ENCODE results near the gene SCN8A. TPM values are rescaled to one million over a fixed set of nuclear protein-coding genes. Genes with fewer than 3 reads are reported as not detected.
A peak's percentile ranks its signal among the peaks of the same experiment; 100 is the strongest.

Gene SCN8A
- total and polyA plus RNA-seq, 4 donors, result 0.06 to 0.77 (median 0.26) TPM

DNA sequence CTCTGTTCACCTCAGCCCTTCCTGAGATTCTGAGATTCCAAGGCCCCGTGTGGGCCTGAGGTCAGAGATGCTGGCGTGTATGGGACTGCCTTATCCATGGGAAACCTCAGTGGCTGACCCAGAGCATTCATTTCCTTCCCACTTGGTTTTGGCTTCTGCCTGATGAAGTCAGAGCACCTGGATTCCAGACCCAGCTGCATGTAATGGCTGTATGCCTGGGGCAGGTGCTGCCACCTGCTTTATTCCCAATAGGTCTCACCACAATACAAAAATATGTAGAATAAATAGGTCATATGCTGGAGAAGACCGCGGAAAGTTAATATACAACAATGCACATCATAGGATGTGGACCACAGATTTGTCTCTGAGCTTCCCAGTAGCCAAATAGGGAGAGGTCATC lies 231.9 kb downstream of the SCN8A start:
- Histone ChIP-seq H3K27me3 (ENCODE audit: control insufficient read depth in 3 of 3, insufficient read depth in 3 of 3, low read length in 2 of 3) (no peaks in the 10 kb centered on the region), H3K36me3 (ENCODE audit: control insufficient read depth in 4 of 4, insufficient read depth in 4 of 4, low read length in 4 of 4) (peaks cover 0 to 2% (median 0%) of the 10 kb centered on the region in 4 donors), H3K4me3 (no peak overlapping the region), H3K4me1 (ENCODE audit: control insufficient read depth in 5 of 5, insufficient read depth in 5 of 5, low read length in 5 of 5) (peaks cover 0 to 11% (median 0%) of the 10 kb centered on the region in 5 donors), H3K27ac (ENCODE audit: low read depth in 1 of 2, low read length in 1 of 2) (no peak overlapping the region), H3K9me3 (ENCODE audit: control insufficient read depth in 4 of 4, insufficient read depth in 3 of 4, low read length in 3 of 4) (no peaks in the 10 kb centered on the region), H3K9ac (ENCODE audit: insufficient read depth in 1 of 2, low read length in 2 of 2) (no peak overlapping the region)
- 92 to 94% methylated on average over 4 of the region's 4 CpGs for WGBS, 2 donors
- TF ChIP-seq, protein P1, sequence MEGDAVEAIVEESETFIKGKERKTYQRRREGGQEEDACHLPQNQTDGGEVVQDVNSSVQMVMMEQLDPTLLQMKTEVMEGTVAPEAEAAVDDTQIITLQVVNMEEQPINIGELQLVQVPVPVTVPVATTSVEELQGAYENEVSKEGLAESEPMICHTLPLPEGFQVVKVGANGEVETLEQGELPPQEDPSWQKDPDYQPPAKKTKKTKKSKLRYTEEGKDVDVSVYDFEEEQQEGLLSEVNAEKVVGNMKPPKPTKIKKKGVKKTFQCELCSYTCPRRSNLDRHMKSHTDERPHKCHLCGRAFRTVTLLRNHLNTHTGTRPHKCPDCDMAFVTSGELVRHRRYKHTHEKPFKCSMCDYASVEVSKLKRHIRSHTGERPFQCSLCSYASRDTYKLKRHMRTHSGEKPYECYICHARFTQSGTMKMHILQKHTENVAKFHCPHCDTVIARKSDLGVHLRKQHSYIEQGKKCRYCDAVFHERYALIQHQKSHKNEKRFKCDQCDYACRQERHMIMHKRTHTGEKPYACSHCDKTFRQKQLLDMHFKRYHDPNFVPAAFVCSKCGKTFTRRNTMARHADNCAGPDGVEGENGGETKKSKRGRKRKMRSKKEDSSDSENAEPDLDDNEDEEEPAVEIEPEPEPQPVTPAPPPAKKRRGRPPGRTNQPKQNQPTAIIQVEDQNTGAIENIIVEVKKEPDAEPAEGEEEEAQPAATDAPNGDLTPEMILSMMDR (IDR thresholded peaks at IDR 0.05; ENCODE audit: control extremely low read depth, extremely low read depth), result no peak
- no peak for ATAC-seq (ENCODE audit: insufficient read depth, low FRiP score)
- DNase-seq, result no peak

GRCh38 chr12:51823875-51824565 lies 233.0 kb downstream of the SCN8A start:
- ATAC-seq (ENCODE audit: insufficient read depth, low FRiP score) (no peak), DNase-seq (peak in 2 of 3 donors; percentile 75 to 80)
- TF ChIP-seq, protein P1 (IDR thresholded peaks at IDR 0.05; ENCODE audit: control extremely low read depth, extremely low read depth), result peak; percentile 33
- WGBS, 2 donors, result 22 to 26% methylated on average over 6 of the region's 6 CpGs
- Histone ChIP-seq H3K9ac (ENCODE audit: insufficient read depth in 1 of 2, low read length in 2 of 2) (no peak overlapping the region), H3K27me3 (ENCODE audit: control insufficient read depth in 3 of 3, insufficient read depth in 3 of 3, low read length in 2 of 3) (no peaks in the 10 kb centered on the region), H3K36me3 (ENCODE audit: control insufficient read depth in 4 of 4, insufficient read depth in 4 of 4, low read length in 4 of 4) (peaks cover 0 to 2% (median 0%) of the 10 kb centered on the region in 4 donors), H3K27ac (ENCODE audit: low read depth in 1 of 2, low read length in 1 of 2) (no peak overlapping the region), H3K4me3 (no peak overlapping the region), H3K9me3 (ENCODE audit: control insufficient read depth in 4 of 4, insufficient read depth in 3 of 4, low read length in 3 of 4) (no peaks in the 10 kb centered on the region), H3K4me1 (ENCODE audit: control insufficient read depth in 5 of 5, insufficient read depth in 5 of 5, low read length in 5 of 5) (peaks cover 0 to 13% (median 0%) of the 10 kb centered on the region in 5 donors)

DNA sequence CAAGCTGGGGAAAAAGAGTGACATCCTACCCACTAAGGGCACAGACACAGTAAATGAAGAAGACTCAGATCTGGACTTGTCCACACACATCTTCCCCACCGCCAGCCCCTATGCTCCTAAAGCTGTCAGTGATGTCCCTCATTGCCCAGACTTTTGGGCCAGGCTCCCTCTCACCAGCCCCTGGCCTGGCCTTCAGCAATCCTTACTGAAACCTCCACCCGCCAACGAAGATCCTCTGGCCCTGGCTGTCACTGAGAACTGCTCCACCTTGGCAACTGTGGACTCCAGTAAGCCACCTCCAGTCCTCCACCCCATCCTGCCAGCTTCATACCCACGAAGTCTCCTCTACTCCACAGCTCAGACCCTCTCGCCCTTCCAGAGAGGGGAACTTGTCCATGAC lies 234.2 kb downstream of the SCN8A start:
- Histone ChIP-seq H3K4me1 (ENCODE audit: control insufficient read depth in 5 of 5, insufficient read depth in 5 of 5, low read length in 5 of 5) (peaks cover 0 to 13% (median 0%) of the 10 kb centered on the region in 5 donors), H3K27me3 (ENCODE audit: control insufficient read depth in 3 of 3, insufficient read depth in 3 of 3, low read length in 2 of 3) (no peaks in the 10 kb centered on the region), H3K36me3 (ENCODE audit: control insufficient read depth in 4 of 4, insufficient read depth in 4 of 4, low read length in 4 of 4) (peaks cover 0 to 2% (median 0%) of the 10 kb centered on the region in 4 donors), H3K9ac (ENCODE audit: insufficient read depth in 1 of 2, low read length in 2 of 2) (no peak overlapping the region), H3K9me3 (ENCODE audit: control insufficient read depth in 4 of 4, insufficient read depth in 3 of 4, low read length in 3 of 4) (no peaks in the 10 kb centered on the region), H3K27ac (ENCODE audit: low read depth in 1 of 2, low read length in 1 of 2) (no peak overlapping the region), H3K4me3 (no peak overlapping the region)
- TF ChIP-seq, protein P1 (IDR thresholded peaks at IDR 0.05; ENCODE audit: control extremely low read depth, extremely low read depth), result no peak
- ATAC-seq (ENCODE audit: insufficient read depth, low FRiP score) (no peak), DNase-seq (no peak)
- WGBS, 2 donors, result 92 to 93% methylated on average over 5 of the region's 5 CpGs
